Loucy (cell line): ENCODE data around the gene MINK1.

Experiments
- H2AFZ ChIP-seq: fragments of 200-600 bp; sonication (generic); 2 replicates; pipeline ENCODE4 v1.6.0; 2016; ENCODE audit warnings: antibody characterized with exemption, mild to moderate bottlenecking, low read length, moderate library complexity
- H3F3A ChIP-seq: fragments of 200-600 bp; 2 replicates; pipeline ENCODE4 v1.6.0; 2016; ENCODE audit warnings: antibody characterized with exemption, low read depth, mild to moderate bottlenecking
- H3K27me3 ChIP-seq: fragments of 200-600 bp; sonication (generic); 2 replicates; pipeline ENCODE4 v1.6.1; 2014; ENCODE audit warnings: low read length, mild to moderate bottlenecking; ENCODE audit not compliant: insufficient read depth, poor library complexity, severe bottlenecking
- H3K36me3 ChIP-seq: fragments of 200-600 bp; sonication (generic); 2 replicates; pipeline ENCODE4 v1.6.1; 2016; ENCODE audit warnings: low read length; ENCODE audit not compliant: insufficient read depth
- H3K4me1 ChIP-seq: fragments of 200-600 bp; sonication (generic); 2 replicates; pipeline ENCODE4 v1.5.1; 2014; ENCODE audit warnings: low read length, mild to moderate bottlenecking; ENCODE audit not compliant: insufficient read depth, poor library complexity, severe bottlenecking
- H3K4me2 ChIP-seq: fragments of 200-600 bp; sonication (generic); 2 replicates; pipeline ENCODE4 v1.6.0; 2014; ENCODE audit warnings: antibody characterized with exemption, low read length, low read depth, mild to moderate bottlenecking; ENCODE audit not compliant: poor library complexity, severe bottlenecking
- H3K4me3 ChIP-seq: fragments of 200-600 bp; sonication (generic); 2 replicates; pipeline ENCODE4 v1.5.1; 2014; ENCODE audit warnings: low read length, mild to moderate bottlenecking, mixed read lengths; ENCODE audit not compliant: poor library complexity, severe bottlenecking
- H3K79me2 ChIP-seq: fragments of 200-600 bp; sonication (generic); 2 replicates; pipeline ENCODE4 v1.6.1; 2014; ENCODE audit warnings: low read length; ENCODE audit not compliant: insufficient read depth
- H3K9ac ChIP-seq: fragments of 200-600 bp; sonication (generic); 2 replicates; pipeline ENCODE4 v1.6.0; 2014; ENCODE audit warnings: mild to moderate bottlenecking, low read depth, low read length, moderate library complexity; ENCODE audit not compliant: poor library complexity, severe bottlenecking
- H3K9me2 ChIP-seq: fragments of 200-600 bp; sonication (generic); replicated peaks from 2 replicates; pipeline ENCODE4 v1.6.1; 2016; ENCODE audit warnings: low read depth, low read length, mixed read lengths
- H3K9me3 ChIP-seq: fragments of 200-600 bp; sonication (generic); 2 replicates; pipeline ENCODE4 v1.6.1; 2014; ENCODE audit warnings: mild to moderate bottlenecking, antibody characterized with exemption, low read length, low read depth; ENCODE audit not compliant: insufficient read depth
- H4K20me1 ChIP-seq: fragments of 200-600 bp; sonication (generic); 2 replicates; pipeline ENCODE4 v1.6.0; 2014; ENCODE audit warnings: antibody characterized with exemption, low read length, mild to moderate bottlenecking; ENCODE audit not compliant: insufficient read depth, poor library complexity, severe bottlenecking
- CTCF ChIP-seq: fragments of 200-600 bp; sonication (generic); conservative IDR thresholded peaks from 2 replicates; pipeline ENCODE4 v1.5.1; 2014; ENCODE audit warnings: mild to moderate bottlenecking, antibody characterized with exemption, low read length
- EZH2phosphoT487 ChIP-seq: fragments of 200-600 bp; IDR thresholded peaks from 2 replicates; pipeline ENCODE4 v1.6.1; 2018; ENCODE audit warnings: antibody characterized with exemption, mild to moderate bottlenecking, moderate library complexity, borderline replicate concordance

The MINK1 gene

GRCh38 chr17:4940555-4941318, 107.6 kb downstream of the MINK1 start:
- Histone ChIP-seq H3K4me3 (peak overlapping the region; percentile 90), H3F3A (peaks cover 29% of the 10 kb centered on the region), H3K9ac (peak overlapping the region; percentile 99), H3K36me3 (peaks cover 31% of the 10 kb centered on the region), H3K79me2 (peaks cover 85% of the 10 kb centered on the region), H3K9me3 (no peaks in the 10 kb centered on the region), H3K4me1 (peaks cover 77% of the 10 kb centered on the region), H4K20me1 (peaks cover 54% of the 10 kb centered on the region), H2AFZ (peak overlapping the region; percentile 61; the same call in 1 of the 2 replicates), H3K27me3 (no peaks in the 10 kb centered on the region), H3K4me2 (peak overlapping the region; percentile 96), H3K9me2 (no peaks in the 10 kb centered on the region)
- no peak for TF ChIP-seq EZH2phosphoT487
- no peak for TF ChIP-seq CTCF

GRCh38 chr17:4941319-4941610, 108.1 kb downstream of the MINK1 start:
- Histone ChIP-seq H3F3A (peaks cover 31% of the 10 kb centered on the region), H4K20me1 (peaks cover 59% of the 10 kb centered on the region), H3K4me3 (peak overlapping the region; percentile 90), H3K4me2 (peak overlapping the region; percentile 96), H3K36me3 (peaks cover 34% of the 10 kb centered on the region), H3K9me2 (no peaks in the 10 kb centered on the region), H3K27me3 (no peaks in the 10 kb centered on the region), H3K4me1 (peaks cover 72% of the 10 kb centered on the region), H3K79me2 (peaks cover 87% of the 10 kb centered on the region), H2AFZ (no peak overlapping the region), H3K9me3 (no peaks in the 10 kb centered on the region), H3K9ac (peak overlapping the region; percentile 99)
- TF ChIP-seq CTCF (no peak), EZH2phosphoT487 (no peak)

- peaks cover 11% of the 10 kb centered on the region for H3K27me3 ChIP-seq
- peak overlapping the region; percentile 90 for H3K4me3 ChIP-seq
- H3K4me2 ChIP-seq: peak overlapping the region; percentile 96
- H3K36me3 ChIP-seq: peaks cover 47% of the 10 kb centered on the region
- H3K4me1 ChIP-seq: peaks cover 58% of the 10 kb centered on the region
- peak overlapping the region; percentile 99 for H3K9ac ChIP-seq
- TF ChIP-seq EZH2phosphoT487 (no peak), CTCF (no peak)
- H3K9me3 ChIP-seq: no peaks in the 10 kb centered on the region
- H4K20me1 ChIP-seq: peaks cover 75% of the 10 kb centered on the region
- peaks cover 38% of the 10 kb centered on the region for H3F3A ChIP-seq
- no peak overlapping the region for H2AFZ ChIP-seq
- H3K79me2 ChIP-seq: peaks cover 91% of the 10 kb centered on the region
- no peaks in the 10 kb centered on the region for H3K9me2 ChIP-seq
Measured at GRCh38 chr17:4942760-4943508, 109.8 kb downstream of the MINK1 start.
